ENCODE results near the gene CREB3L1. TPM values are rescaled to one million over a fixed set of nuclear protein-coding genes. Genes with fewer than 3 reads are reported as not detected.
"Not testable (repeated sequence)": the region's sequence is repeated elsewhere in the genome, so short reads cannot be mapped to it uniquely, and the experiment has no call there.

The CREB3L1 gene
- total RNA-seq, 1 donor from 2014 or later = 0.09 TPM

- H3K27me3 Mint-ChIP-seq; H3K9me3 Mint-ChIP-seq; DNase-seq; H3K4me1 Mint-ChIP-seq; H3K4me3 Mint-ChIP-seq; intact Hi-C loops (cut with micrococcal nuclease); H3K36me3 Mint-ChIP-seq (ENCODE audit: low read depth); H3K27ac Mint-ChIP-seq: not testable (repeated sequence)
Observed at GRCh38 chr11:46304036-46304435, 26.6 kb downstream of the CREB3L1 start.

DNA sequence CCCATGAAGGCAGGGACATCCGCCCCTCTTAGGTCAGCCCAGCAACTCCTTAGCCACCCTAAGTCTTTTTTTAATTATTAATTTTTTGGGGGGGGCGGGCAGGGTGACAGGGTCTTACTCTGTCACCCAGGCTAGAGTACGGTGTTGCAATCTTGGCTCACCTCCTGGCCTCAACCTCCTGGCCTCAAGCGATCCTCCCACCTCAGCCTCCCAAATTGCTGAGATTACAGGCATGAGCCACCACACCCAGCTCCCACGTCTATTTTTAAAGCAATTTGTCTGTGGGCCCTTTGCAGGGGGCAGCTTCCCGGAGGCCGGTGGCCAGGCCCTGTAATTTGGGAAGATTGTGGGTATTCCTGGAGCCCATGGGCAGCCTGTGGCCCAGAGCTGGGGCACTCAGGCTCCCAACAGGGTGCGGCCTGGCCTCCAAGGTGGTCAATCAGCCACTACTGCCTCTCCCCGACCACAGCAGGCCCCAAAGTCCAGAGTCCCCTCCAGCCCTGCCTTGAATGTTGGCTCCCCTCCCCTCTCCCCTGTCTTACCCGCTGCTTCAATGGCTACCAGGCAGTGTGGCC lies 27.2 kb downstream of the CREB3L1 start:
- no peak for DNase-seq
- intact Hi-C loops (cut with micrococcal nuclease) = loop anchor here (5.0 kb wide), 1 partner anchor 337 kb away; no protein-coding TSS in a partner anchor
- Mint-ChIP-seq H3K4me3 (no peak overlapping the region), H3K36me3 (ENCODE audit: low read depth) (no peaks in the 10 kb centered on the region), H3K9me3 (no peaks in the 10 kb centered on the region), H3K27ac (no peak overlapping the region), H3K4me1 (peaks cover 5% of the 10 kb centered on the region), H3K27me3 (peaks cover 2% of the 10 kb centered on the region)

GRCh38 chr11:46305295-46305694 lies 27.8 kb downstream of the CREB3L1 start:
- no peaks in the 10 kb centered on the region for H3K9me3 Mint-ChIP-seq
- intact Hi-C loops (cut with micrococcal nuclease) = loop anchor here (5.0 kb wide), 1 partner anchor 338 kb away; no protein-coding TSS in a partner anchor

GRCh38 chr11:46306296-46306853 lies 28.9 kb downstream of the CREB3L1 start:
- Mint-ChIP-seq H3K27me3 (peaks cover 2% of the 10 kb centered on the region), H3K4me1 (peaks cover 9% of the 10 kb centered on the region), H3K4me3 (no peak overlapping the region), H3K9me3 (no peaks in the 10 kb centered on the region), H3K27ac (no peak overlapping the region), H3K36me3 (ENCODE audit: low read depth) (no peaks in the 10 kb centered on the region)
- no peak for DNase-seq
- intact Hi-C loops (cut with micrococcal nuclease) = loop anchor here (5.0 kb wide), 1 partner anchor 339 kb away; no protein-coding TSS in a partner anchor

More at GRCh38 chr11:46305295-46305694, 27.8 kb downstream of the CREB3L1 start:
- H3K36me3 Mint-ChIP-seq (ENCODE audit: low read depth) = no peaks in the 10 kb centered on the region
- peaks cover 9% of the 10 kb centered on the region for H3K4me1 Mint-ChIP-seq
- H3K27ac Mint-ChIP-seq = peak overlapping the region; percentile 22
- no peak overlapping the region for H3K4me3 Mint-ChIP-seq
- no peak for DNase-seq
- peaks cover 2% of the 10 kb centered on the region for H3K27me3 Mint-ChIP-seq

DNA sequence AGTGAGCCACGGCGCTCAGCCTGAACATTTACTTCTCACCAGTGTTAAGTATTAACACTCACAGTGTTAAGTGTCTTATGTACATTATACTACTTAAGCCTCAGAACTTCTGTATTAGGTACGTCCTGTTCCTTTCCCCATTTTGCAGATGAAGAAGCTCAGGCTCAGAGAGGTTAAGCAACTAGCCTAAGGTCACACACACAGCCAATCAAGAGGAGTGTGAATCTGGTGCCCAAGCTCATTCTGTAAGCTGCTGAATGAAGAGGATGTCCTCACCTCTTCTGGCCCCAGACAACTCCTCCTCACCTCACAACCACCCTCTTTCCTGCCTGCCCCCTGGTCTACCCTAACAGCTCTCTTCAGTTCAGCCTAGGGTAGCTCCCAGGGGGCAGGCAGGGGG lies 29.9 kb downstream of the CREB3L1 start:
- intact Hi-C loops (cut with micrococcal nuclease) = loop anchor here (5.0 kb wide), 1 partner anchor 340 kb away; no protein-coding TSS in a partner anchor
- DNase-seq = no peak
- no peaks in the 10 kb centered on the region for H3K9me3 Mint-ChIP-seq
- H3K36me3 Mint-ChIP-seq (ENCODE audit: low read depth) = no peaks in the 10 kb centered on the region
- H3K27ac Mint-ChIP-seq = no peak overlapping the region
- peaks cover 9% of the 10 kb centered on the region for H3K4me1 Mint-ChIP-seq
- peaks cover 2% of the 10 kb centered on the region for H3K27me3 Mint-ChIP-seq
- H3K4me3 Mint-ChIP-seq = no peak overlapping the region

- Mint-ChIP-seq H3K27me3 (peaks cover 2% of the 10 kb centered on the region), H3K27ac (no peak overlapping the region), H3K36me3 (ENCODE audit: low read depth) (no peaks in the 10 kb centered on the region), H3K4me1 (peaks cover 9% of the 10 kb centered on the region), H3K9me3 (no peaks in the 10 kb centered on the region), H3K4me3 (no peak overlapping the region)
- intact Hi-C loops (cut with micrococcal nuclease) = loop anchor here (1.0 to 5.0 kb wide), 2 partner anchors 69 to 341 kb away; no protein-coding TSS in a partner anchor
- no peak for DNase-seq
Observed at GRCh38 chr11:46307785-46308341, 30.4 kb downstream of the CREB3L1 start.

DNA sequence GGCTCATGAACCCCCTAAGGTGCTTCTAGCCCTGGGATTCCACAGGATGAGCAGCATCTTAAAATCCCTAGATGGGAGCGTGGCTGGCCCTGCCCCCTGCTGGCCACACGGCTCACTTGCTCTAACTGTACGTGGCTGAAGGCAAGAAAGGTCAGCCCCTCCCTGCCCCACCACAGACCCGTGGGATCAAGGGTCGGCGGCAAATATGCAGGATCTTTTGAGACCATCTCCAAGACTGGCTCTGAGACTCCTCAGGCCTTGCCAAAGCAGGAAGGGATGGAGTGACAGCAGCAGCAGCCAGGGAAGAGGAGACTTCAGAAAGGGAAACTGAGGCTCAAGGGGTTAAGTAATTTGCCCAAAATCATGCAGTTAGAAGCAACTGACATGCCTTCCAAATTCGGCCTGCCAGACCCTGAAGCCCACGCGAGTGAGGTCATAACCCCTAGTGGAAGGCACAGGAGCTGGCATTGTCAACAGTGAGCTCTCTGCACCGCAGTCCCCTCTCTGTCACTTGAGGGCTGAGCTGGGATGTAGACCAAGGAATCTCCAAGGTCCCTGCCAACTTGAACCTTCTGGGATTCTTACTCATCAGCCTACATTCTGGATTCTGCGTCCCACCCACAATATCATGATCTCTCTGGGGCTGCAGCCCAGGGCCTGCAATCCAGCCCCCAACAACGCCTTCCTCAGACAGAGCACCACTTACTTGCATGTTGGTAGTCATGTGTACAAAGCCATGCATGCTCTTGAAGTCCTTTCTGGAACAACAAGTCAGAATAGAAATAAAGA lies 31.4 kb downstream of the CREB3L1 start:
- H3K36me3 Mint-ChIP-seq (ENCODE audit: low read depth) = no peaks in the 10 kb centered on the region
- H3K9me3 Mint-ChIP-seq = no peaks in the 10 kb centered on the region
- peaks cover 9% of the 10 kb centered on the region for H3K4me1 Mint-ChIP-seq
- peaks cover 2% of the 10 kb centered on the region for H3K27me3 Mint-ChIP-seq
- intact Hi-C loops (cut with micrococcal nuclease) = loop anchor here (1.0 to 5.0 kb wide), 2 partner anchors 70 to 342 kb away; no protein-coding TSS in a partner anchor
- peak; percentile 90 for DNase-seq
- H3K4me3 Mint-ChIP-seq = no peak overlapping the region
- no peak overlapping the region for H3K27ac Mint-ChIP-seq

GRCh38 chr11:46309814-46310259 lies 32.4 kb downstream of the CREB3L1 start:
- no peaks in the 10 kb centered on the region for H3K9me3 Mint-ChIP-seq
- H3K27me3 Mint-ChIP-seq = peaks cover 2% of the 10 kb centered on the region
- no peak overlapping the region for H3K27ac Mint-ChIP-seq
- H3K4me3 Mint-ChIP-seq = no peak overlapping the region
- peak; percentile 65 for DNase-seq
- no peaks in the 10 kb centered on the region for H3K36me3 Mint-ChIP-seq (ENCODE audit: low read depth)
- H3K4me1 Mint-ChIP-seq = peaks cover 9% of the 10 kb centered on the region
- intact Hi-C loops (cut with micrococcal nuclease) = loop anchor here (5.0 kb wide), 1 partner anchor 343 kb away; no protein-coding TSS in a partner anchor

GRCh38 chr11:46315033-46315738 lies 37.7 kb downstream of the CREB3L1 start:
- peaks cover 14% of the 10 kb centered on the region for H3K4me1 Mint-ChIP-seq
- H3K9me3 Mint-ChIP-seq = no peaks in the 10 kb centered on the region
- intact Hi-C loops (cut with micrococcal nuclease) = loop anchor here (1.0 to 2.0 kb wide), 2 partner anchors 76 to 188 kb away; no protein-coding TSS in a partner anchor
- H3K27me3 Mint-ChIP-seq = no peaks in the 10 kb centered on the region
- DNase-seq = peak; percentile 93
- H3K4me3 Mint-ChIP-seq = no peak overlapping the region
- H3K27ac Mint-ChIP-seq = no peak overlapping the region
- H3K36me3 Mint-ChIP-seq (ENCODE audit: low read depth) = no peaks in the 10 kb centered on the region

DNA sequence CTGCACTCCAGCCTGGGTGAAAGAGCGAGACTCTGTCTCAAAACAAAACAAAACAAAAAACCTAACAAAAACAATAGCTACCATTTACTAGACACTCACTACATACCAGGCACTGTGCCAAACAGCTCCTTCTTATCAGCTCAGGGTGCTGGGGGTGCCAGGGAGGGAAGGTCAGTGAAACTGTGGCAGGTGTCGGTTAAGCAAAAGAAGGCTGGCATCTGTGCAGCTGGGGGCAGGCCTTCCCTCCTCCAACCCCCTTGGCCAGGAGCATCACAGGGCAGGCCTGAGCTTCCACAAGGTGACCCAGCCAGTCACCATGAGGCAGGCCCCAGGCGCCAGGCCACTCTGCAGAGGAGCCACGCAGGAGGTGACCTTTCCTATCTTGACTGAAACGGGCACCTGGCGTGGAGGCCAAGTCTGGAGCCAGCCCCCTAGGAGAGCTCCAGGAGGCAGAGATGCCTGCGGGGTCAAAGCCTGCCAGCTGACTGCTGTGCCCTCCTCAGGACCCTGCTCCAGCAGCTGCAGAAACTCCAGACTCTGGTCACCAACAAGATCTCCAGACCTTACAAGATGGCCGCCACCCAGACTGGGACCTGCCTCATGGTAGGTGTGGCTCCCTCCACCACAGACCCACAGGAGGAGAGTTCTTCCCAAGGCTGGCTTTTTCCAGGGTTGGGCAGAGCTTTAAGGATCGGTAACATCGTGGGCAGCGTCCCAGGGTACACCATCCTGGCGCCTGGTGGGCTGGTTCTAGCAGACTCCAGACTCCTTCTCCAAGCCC lies 38.5 kb downstream of the CREB3L1 start:
- H3K27me3 Mint-ChIP-seq = no peaks in the 10 kb centered on the region
- no peak for DNase-seq
- no peaks in the 10 kb centered on the region for H3K36me3 Mint-ChIP-seq (ENCODE audit: low read depth)
- no peaks in the 10 kb centered on the region for H3K9me3 Mint-ChIP-seq
- intact Hi-C loops (cut with micrococcal nuclease) = loop anchor here (1.0 to 2.0 kb wide), 2 partner anchors 77 to 189 kb away; no protein-coding TSS in a partner anchor
- H3K27ac Mint-ChIP-seq = no peak overlapping the region
- H3K4me1 Mint-ChIP-seq = peaks cover 14% of the 10 kb centered on the region
- no peak overlapping the region for H3K4me3 Mint-ChIP-seq

DNA sequence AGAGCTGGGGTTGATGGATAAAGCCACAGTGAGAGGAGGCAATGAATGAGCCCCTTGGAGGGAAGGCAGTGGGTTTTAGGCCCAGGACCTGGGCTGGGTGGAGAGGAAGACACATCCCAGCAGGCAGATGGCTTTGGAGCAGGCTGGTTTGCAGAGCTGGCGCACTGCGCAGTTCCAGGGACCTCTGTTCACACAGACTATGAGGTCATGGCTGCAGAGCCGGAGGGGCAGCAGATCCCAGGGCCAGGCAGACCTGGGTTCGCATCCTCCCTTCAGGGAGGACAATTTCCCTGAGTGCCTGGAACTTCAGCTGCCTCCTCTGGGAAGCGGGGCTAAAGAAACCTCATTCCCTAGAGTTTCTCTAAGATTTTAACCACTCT lies 41.6 kb downstream of the CREB3L1 start:
- Mint-ChIP-seq H3K4me3 (peak overlapping the region; percentile 3), H3K9me3 (no peaks in the 10 kb centered on the region)
- intact Hi-C loops (cut with micrococcal nuclease) = no loop called here

GRCh38 chr11:46321757-46322156 lies 44.3 kb downstream of the CREB3L1 start:
- H3K27me3 Mint-ChIP-seq = peaks cover 9% of the 10 kb centered on the region
- H3K4me3 Mint-ChIP-seq = no peak overlapping the region
- intact Hi-C loops (cut with micrococcal nuclease) = no loop called here
- H3K36me3 Mint-ChIP-seq (ENCODE audit: low read depth) = no peaks in the 10 kb centered on the region
- H3K9me3 Mint-ChIP-seq = no peaks in the 10 kb centered on the region
- peaks cover 11% of the 10 kb centered on the region for H3K4me1 Mint-ChIP-seq
- no peak overlapping the region for H3K27ac Mint-ChIP-seq
- no peak for DNase-seq

More for the DNA sequence above, 41.6 kb downstream of the CREB3L1 start:
- H3K4me1 Mint-ChIP-seq = peaks cover 14% of the 10 kb centered on the region
- H3K27ac Mint-ChIP-seq = peak overlapping the region; percentile 81
- no peak for DNase-seq
- no peaks in the 10 kb centered on the region for H3K36me3 Mint-ChIP-seq (ENCODE audit: low read depth)
- no peaks in the 10 kb centered on the region for H3K27me3 Mint-ChIP-seq

All from activated CD4-positive, alpha-beta T cell treated with anti-CD3 and anti-CD28 coated beads, Interleukin-2, amount 10 ng/mL, durations not matched to agents 24 days and 14 days (primary cell).